A549 treated with ZK216348 at 1 μM for 4 hours (cell line): ENCODE results near the gene PACRGL. TPM values are rescaled to one million over a fixed set of nuclear protein-coding genes. Genes with fewer than 3 reads are reported as not detected.

Experiments used
- total RNA-seq: library from RNA; stranded (reverse); fragments of 200-300 nt; extraction: Qiagen RNA extraction; gene quantifications from 5 replicates; pipeline ENCODE4 v1.2.3, GENCODE V29; 2022; ENCODE audit warnings: low read depth

The PACRGL gene
- total RNA-seq: 11.7 to 17.2 TPM (median 13.0 TPM) in 5 replicates

DNA sequence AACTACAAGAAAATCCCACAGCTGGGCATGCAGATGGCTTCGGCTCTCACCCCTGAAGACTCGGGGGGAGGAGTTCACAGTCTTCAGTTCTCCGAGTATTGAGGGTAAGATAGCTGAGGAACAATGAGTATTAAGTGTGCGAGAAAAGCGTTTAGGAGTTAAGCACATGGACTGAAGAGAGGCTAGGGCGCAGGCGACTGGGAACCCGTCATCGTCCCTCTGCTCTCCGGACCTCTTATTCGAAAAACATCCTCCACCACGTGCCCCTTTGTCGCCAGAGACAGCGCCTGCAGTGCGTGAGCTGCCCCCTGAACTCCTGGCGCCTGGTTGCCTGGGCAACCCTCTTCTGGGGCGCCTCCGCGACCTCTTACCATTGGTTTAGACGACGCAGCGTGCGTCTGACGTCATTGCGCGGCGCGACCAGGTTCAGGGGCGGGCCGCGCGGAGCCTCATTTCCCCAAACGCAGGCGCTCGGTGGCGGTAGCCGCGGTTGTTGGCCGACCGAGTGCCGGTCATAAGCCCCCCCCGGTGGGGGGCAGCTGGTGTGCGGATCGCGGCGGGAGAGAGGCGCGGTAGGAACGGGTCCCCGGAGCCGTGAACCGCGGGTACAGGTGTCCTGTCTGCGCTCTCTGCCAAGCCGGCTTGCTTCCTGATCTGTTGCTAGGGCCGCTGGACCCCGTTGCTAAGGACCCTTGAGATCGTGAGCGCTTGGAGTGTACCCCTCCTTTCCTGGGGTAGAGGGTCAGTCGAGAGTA lies at the start of gene PACRGL:
Gene PACRGL, plus strand, starts transcription at position 452 of the 755 bp plus-strand sequence. CDS start 4,024 bp downstream, outside the sequence.

